ENCODE data around the gene TRPV4. TPM values are rescaled to one million over a fixed set of nuclear protein-coding genes. Genes with fewer than 3 reads are reported as not detected.

Gene TRPV4
- total RNA-seq, 4 donors from 2014 or later = 0.39 to 1.6 (median 1.3) TPM; not detected in 1

DNA sequence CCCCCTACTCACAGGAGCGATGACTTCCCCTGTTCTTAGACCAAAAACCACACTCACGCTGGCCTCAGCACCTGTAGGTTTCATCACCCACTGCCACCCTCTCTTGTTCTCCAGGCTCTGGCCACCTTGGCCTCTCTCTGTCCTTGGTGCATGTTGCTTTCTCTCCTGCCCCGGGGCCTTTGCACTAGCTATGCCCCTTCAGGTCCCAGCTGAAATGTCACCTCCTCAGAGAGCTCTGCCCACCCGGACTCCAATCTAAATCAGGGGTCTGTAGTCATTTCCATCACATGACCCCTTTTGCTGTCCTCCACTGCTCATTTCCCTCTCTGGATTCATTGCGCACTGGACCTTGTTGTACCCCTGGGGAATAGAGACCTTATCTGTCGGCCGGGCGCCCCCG lies 8.2 kb upstream of the TRPV4 start:
- Histone ChIP-seq H3K9me3 (no peaks in the 10 kb centered on the region), H3K4me1 (peaks cover 3 to 12% of the 10 kb centered on the region in 2 donors), H3K36me3 (no peaks in the 10 kb centered on the region), H3K4me3 (replicated peaks in 1 of 3) (no peak overlapping the region), H3K27me3 (no peaks in the 10 kb centered on the region), H3K27ac (no peak overlapping the region)
- 86 to 90% methylated on average over 9 of the region's 9 CpGs for WGBS, 2 donors
- DNase-seq = no peak
- intact Hi-C loops (cut with DNase I) = no loop called here
- no peak for TF ChIP-seq POLR2A (IDR thresholded peaks at IDR 0.05)
- TF ChIP-seq CTCF (IDR thresholded peaks at IDR 0.05) = no peak

GRCh38 chr12:109840305-109841074 lies 7.3 kb upstream of the TRPV4 start:
- Histone ChIP-seq H3K27me3 (no peaks in the 10 kb centered on the region), H3K27ac (no peak overlapping the region), H3K9me3 (no peaks in the 10 kb centered on the region), H3K4me3 (replicated peaks in 1 of 3) (no peak overlapping the region), H3K36me3 (no peaks in the 10 kb centered on the region), H3K4me1 (peaks cover 3 to 10% of the 10 kb centered on the region in 2 donors)
- WGBS, 2 donors = 39 to 47% methylated on average over 6 to 7 of the region's 7 CpGs
- intact Hi-C loops (cut with DNase I) = no loop called here
- DNase-seq = peak; percentile 57 to 67
- no peak for TF ChIP-seq CTCF (IDR thresholded peaks at IDR 0.05)
- no peak for TF ChIP-seq POLR2A (IDR thresholded peaks at IDR 0.05)

GRCh38 chr12:109839444-109839843 lies 6.2 kb upstream of the TRPV4 start:
- Histone ChIP-seq H3K36me3 (no peaks in the 10 kb centered on the region), H3K4me1 (peaks cover 0 to 5% of the 10 kb centered on the region in 2 donors), H3K27me3 (no peaks in the 10 kb centered on the region), H3K4me3 (replicated peaks in 1 of 3) (no peak overlapping the region), H3K9me3 (no peaks in the 10 kb centered on the region), H3K27ac (no peak overlapping the region)
- intact Hi-C loops (cut with DNase I) = no loop called here
- TF ChIP-seq CTCF (IDR thresholded peaks at IDR 0.05) (no peak), POLR2A (IDR thresholded peaks at IDR 0.05) (no peak)
- WGBS, 2 donors = 73 to 76% methylated on average over 6 of the region's 6 CpGs
- DNase-seq = no peak

DNA sequence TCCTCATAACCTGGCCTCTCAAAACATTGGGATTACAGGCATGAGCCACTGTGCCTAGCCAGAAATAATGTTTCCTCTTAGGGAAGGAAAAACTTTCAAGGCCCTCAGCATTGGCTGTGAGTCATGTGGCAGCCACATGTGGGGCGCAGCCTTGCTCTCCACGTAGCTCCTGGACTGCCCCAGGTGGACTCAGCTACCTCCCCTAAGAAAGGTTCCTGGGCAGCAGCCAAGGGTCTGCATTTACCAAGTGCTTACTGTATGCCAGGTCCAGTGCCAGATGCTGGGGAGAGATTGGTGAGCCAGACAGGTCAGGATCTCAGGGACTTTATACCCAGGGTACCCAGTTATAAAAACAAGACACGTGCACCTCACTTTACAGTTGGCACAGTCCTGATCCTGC lies 3.7 kb upstream of the TRPV4 start:
- WGBS, 2 donors = 44 to 46% methylated on average over 3 of the region's 3 CpGs
- DNase-seq = no peak
- intact Hi-C loops (cut with DNase I) = no loop called here
- Histone ChIP-seq H3K36me3 (no peaks in the 10 kb centered on the region), H3K4me3 (replicated peaks in 1 of 3) (no peak overlapping the region), H3K27me3 (no peaks in the 10 kb centered on the region), H3K4me1 (peaks cover 7 to 13% of the 10 kb centered on the region in 2 donors), H3K27ac (no peak overlapping the region), H3K9me3 (no peaks in the 10 kb centered on the region)
- no peak for TF ChIP-seq POLR2A (IDR thresholded peaks at IDR 0.05)

DNA sequence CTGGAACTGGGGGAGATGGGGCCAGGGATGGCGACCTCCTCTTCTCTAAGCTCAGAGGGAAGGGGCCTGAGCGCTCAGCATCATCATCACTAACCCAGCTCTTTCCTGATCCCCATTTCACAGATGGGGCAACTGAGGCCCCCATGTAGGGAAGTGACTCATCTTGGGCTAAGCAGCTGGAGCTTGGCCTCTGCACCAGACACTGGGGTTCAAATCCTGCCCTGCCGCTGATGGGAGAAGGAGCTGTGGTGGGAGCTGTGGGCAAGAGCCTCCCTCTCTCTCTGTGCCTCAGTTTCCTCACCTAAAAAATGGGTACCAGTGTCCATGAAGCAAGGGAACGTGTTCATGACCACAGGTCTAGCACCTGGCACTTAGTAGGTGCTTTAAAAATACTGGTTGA lies 2.6 kb upstream of the TRPV4 start:
- Histone ChIP-seq H3K27me3 (no peaks in the 10 kb centered on the region), H3K36me3 (no peaks in the 10 kb centered on the region), H3K4me3 (replicated peaks in 1 of 3) (no peak overlapping the region), H3K4me1 (peaks cover 7 to 13% of the 10 kb centered on the region in 2 donors), H3K27ac (no peak overlapping the region), H3K9me3 (no peaks in the 10 kb centered on the region)
- no peak for DNase-seq
- TF ChIP-seq CTCF (IDR thresholded peaks at IDR 0.05) = no peak
- intact Hi-C loops (cut with DNase I) = no loop called here
- 78 to 92% methylated on average over 4 of the region's 4 CpGs for WGBS, 2 donors
